Measurements from ENCODE around the gene TBX4.
A peak's percentile ranks its signal among the peaks of the same experiment; 100 is the strongest.
"Not testable (repeated sequence)": the region's sequence is repeated elsewhere in the genome, so short reads cannot be mapped to it uniquely, and the experiment has no call there.

The TBX4 gene

GRCh38 chr17:61498042-61498994, 46.1 kb downstream of the TBX4 start:
- DNase-seq: no peak

GRCh38 chr17:61499632-61500031, 47.4 kb downstream of the TBX4 start:
- no peak for DNase-seq

GRCh38 chr17:61500287-61500686, 48.1 kb downstream of the TBX4 start:
- no peak for DNase-seq

GRCh38 chr17:61502292-61502691, 50.1 kb downstream of the TBX4 start:
- no peak for DNase-seq

- no peak for DNase-seq
Observed at GRCh38 chr17:61503961-61504360, 51.7 kb downstream of the TBX4 start.

- peak; percentile 84 for DNase-seq
Observed at GRCh38 chr17:61504697-61505096, 52.5 kb downstream of the TBX4 start.

GRCh38 chr17:61505846-61506627, 53.8 kb downstream of the TBX4 start:
- DNase-seq: no peak

- DNase-seq: no peak
Observed at GRCh38 chr17:61507383-61508066, 55.3 kb downstream of the TBX4 start.

GRCh38 chr17:61508912-61509311, 56.7 kb downstream of the TBX4 start:
- no peak for DNase-seq

GRCh38 chr17:61509454-61509853, 57.2 kb downstream of the TBX4 start:
- not testable (repeated sequence) for DNase-seq

- DNase-seq: no peak
Observed at GRCh38 chr17:61510237-61510636, 58.0 kb downstream of the TBX4 start.

- DNase-seq: no peak
Observed at GRCh38 chr17:61510991-61511390, 58.8 kb downstream of the TBX4 start.

GRCh38 chr17:61511480-61512182, 59.4 kb downstream of the TBX4 start:
- no peak for DNase-seq

GRCh38 chr17:61514491-61514890, 62.3 kb downstream of the TBX4 start:
- DNase-seq: no peak

- DNase-seq: no peak
Observed at GRCh38 chr17:61517265-61517664, 65.0 kb downstream of the TBX4 start.

- no peak for DNase-seq
Observed at GRCh38 chr17:61517843-61518606, 65.8 kb downstream of the TBX4 start.

- DNase-seq: no peak
Observed at GRCh38 chr17:61519139-61519538, 66.9 kb downstream of the TBX4 start.

GRCh38 chr17:61519754-61520440, 67.7 kb downstream of the TBX4 start:
- DNase-seq: no peak

GRCh38 chr17:61520897-61521296, 68.7 kb downstream of the TBX4 start:
- DNase-seq: no peak

GRCh38 chr17:61522088-61522487, 69.9 kb downstream of the TBX4 start:
- no peak for DNase-seq

- DNase-seq: no peak
Observed at GRCh38 chr17:61524319-61524718, 72.1 kb downstream of the TBX4 start.

All from fibroblast of skin of back (primary cell).